ENCODE results near the gene CXCL11. TPM values are rescaled to one million over a fixed set of nuclear protein-coding genes. Genes with fewer than 3 reads are reported as not detected.
"Not testable (repeated sequence)": the region's sequence is repeated elsewhere in the genome, so short reads cannot be mapped to it uniquely, and the experiment has no call there.

The CXCL11 gene
- total RNA-seq, 4 donors from 2014 or later = not detected

DNA sequence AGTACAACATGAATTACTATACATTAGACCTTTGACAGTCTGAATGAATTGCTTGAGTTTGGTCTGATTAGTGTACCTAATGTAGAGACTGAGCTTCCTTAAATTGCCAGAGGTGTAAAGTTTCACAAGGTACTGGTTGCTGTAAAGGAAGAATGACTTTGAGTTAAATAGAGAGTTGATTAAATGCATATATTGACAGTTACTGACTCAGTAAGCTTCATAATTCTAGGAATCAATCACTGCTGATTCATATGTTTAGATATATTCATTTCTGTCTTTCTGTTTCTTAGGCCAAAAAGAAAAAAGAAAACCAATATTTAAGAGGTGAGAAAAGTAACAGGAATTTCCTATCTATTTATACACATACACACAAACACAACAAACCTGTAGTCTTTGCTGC, 22.4 kb upstream of the CXCL11 start:
- Histone ChIP-seq H3K4me1 (no peaks in the 10 kb centered on the region), H3K4me3 (no peak overlapping the region), H3K27me3 (peaks cover 0 to 10% (median 4%) of the 10 kb centered on the region in 4 donors), H3K27ac (replicated peaks in 1 of 4) (no peak overlapping the region), H3K36me3 (no peaks in the 10 kb centered on the region), H3K9me3 (no peaks in the 10 kb centered on the region)
- TF ChIP-seq, protein P1, sequence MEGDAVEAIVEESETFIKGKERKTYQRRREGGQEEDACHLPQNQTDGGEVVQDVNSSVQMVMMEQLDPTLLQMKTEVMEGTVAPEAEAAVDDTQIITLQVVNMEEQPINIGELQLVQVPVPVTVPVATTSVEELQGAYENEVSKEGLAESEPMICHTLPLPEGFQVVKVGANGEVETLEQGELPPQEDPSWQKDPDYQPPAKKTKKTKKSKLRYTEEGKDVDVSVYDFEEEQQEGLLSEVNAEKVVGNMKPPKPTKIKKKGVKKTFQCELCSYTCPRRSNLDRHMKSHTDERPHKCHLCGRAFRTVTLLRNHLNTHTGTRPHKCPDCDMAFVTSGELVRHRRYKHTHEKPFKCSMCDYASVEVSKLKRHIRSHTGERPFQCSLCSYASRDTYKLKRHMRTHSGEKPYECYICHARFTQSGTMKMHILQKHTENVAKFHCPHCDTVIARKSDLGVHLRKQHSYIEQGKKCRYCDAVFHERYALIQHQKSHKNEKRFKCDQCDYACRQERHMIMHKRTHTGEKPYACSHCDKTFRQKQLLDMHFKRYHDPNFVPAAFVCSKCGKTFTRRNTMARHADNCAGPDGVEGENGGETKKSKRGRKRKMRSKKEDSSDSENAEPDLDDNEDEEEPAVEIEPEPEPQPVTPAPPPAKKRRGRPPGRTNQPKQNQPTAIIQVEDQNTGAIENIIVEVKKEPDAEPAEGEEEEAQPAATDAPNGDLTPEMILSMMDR (IDR thresholded peaks at IDR 0.05) = no peak
- TF ChIP-seq POLR2A (IDR thresholded peaks at IDR 0.05; ENCODE audit: low read depth) (no peak), POLR2AphosphoS5 (IDR thresholded peaks at IDR 0.05) (no peak), EP300 (IDR thresholded peaks at IDR 0.05) (no peak)
- intact Hi-C loops (cut with DNase I) = no loop called here
- no peak for DNase-seq (ENCODE audit: extremely low spot score)

GRCh38 chr4:76055421-76055820, 19.6 kb upstream of the CXCL11 start:
- Histone ChIP-seq H3K4me1 (no peaks in the 10 kb centered on the region), H3K27me3 (peaks cover 0 to 15% (median 4%) of the 10 kb centered on the region in 4 donors), H3K36me3 (no peaks in the 10 kb centered on the region), H3K27ac (replicated peaks in 1 of 4) (no peak overlapping the region), H3K4me3 (no peak overlapping the region), H3K9me3 (no peaks in the 10 kb centered on the region)
- TF ChIP-seq POLR2AphosphoS5 (IDR thresholded peaks at IDR 0.05) (no peak), POLR2A (IDR thresholded peaks at IDR 0.05; ENCODE audit: low read depth) (no peak), EP300 (IDR thresholded peaks at IDR 0.05) (no peak)
- TF ChIP-seq, protein P1 (IDR thresholded peaks at IDR 0.05) = no peak
- DNase-seq (ENCODE audit: extremely low spot score) = no peak
- intact Hi-C loops (cut with DNase I) = no loop called here
- WGBS = 55% methylated on average over 2 of the region's 2 CpGs

DNA sequence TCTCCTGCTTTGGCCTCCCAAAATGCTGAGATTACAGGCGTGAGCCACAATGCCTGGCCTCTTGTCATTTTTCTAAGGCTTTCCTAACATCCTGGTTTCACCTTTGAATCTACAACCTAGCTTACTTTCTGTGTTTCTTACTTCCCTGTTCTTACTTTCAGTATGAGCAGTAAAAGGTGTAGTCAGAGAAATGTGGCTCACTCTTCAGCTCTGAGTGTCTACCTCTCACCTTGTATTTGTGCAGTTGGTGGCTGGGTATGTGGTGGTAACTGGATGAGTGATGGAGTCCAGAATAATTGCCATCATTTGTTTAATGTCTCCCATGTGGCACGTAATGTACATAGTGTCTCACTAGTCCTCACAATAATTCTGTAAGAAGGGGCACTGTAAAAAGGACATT, 19.1 kb upstream of the CXCL11 start:
- Histone ChIP-seq H3K4me1 (no peaks in the 10 kb centered on the region), H3K4me3 (no peak overlapping the region), H3K27me3 (peaks cover 0 to 15% (median 4%) of the 10 kb centered on the region in 4 donors), H3K9me3 (no peaks in the 10 kb centered on the region), H3K36me3 (no peaks in the 10 kb centered on the region), H3K27ac (replicated peaks in 1 of 4) (no peak overlapping the region)
- 83% methylated on average over 2 of the region's 2 CpGs for WGBS
- intact Hi-C loops (cut with DNase I) = no loop called here
- TF ChIP-seq, protein P1 (IDR thresholded peaks at IDR 0.05) = no peak
- TF ChIP-seq EP300 (IDR thresholded peaks at IDR 0.05) (no peak), POLR2A (IDR thresholded peaks at IDR 0.05; ENCODE audit: low read depth) (no peak), POLR2AphosphoS5 (IDR thresholded peaks at IDR 0.05) (no peak)
- no peak for DNase-seq (ENCODE audit: extremely low spot score)

DNA sequence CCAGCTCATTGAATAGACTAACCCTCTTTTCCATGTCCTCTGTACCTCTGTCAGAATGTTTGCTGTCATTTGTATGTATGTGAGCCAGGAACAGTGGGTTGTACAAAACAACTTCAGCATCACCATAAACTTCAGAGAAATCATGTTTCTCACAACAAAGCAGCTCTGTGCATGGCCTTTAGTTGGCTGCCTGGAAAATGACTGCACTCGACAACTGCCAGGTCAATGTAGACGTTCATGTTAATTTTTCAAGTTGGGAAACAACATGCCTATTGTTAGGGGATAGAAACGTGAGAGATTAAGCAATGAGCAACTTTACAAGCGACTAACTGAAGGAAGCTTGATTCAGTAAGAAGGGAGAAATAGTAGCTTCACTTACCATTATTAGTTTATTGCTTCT, 17.9 kb upstream of the CXCL11 start:
- TF ChIP-seq EP300 (IDR thresholded peaks at IDR 0.05) = no peak
- TF ChIP-seq POLR2A (IDR thresholded peaks at IDR 0.05; ENCODE audit: low read depth) = no peak
- TF ChIP-seq, protein P1 (IDR thresholded peaks at IDR 0.05) = no peak
- TF ChIP-seq POLR2AphosphoS5 (IDR thresholded peaks at IDR 0.05) = no peak
- WGBS = 29% methylated on average over 4 of the region's 4 CpGs
- no peaks in the 10 kb centered on the region for H3K4me1 ChIP-seq
- no peak overlapping the region for H3K4me3 ChIP-seq
- H3K27me3 ChIP-seq = peaks cover 0 to 15% (median 4%) of the 10 kb centered on the region in 4 donors
- H3K27ac ChIP-seq (replicated peaks in 1 of 4) = no peak overlapping the region
- intact Hi-C loops (cut with DNase I) = no loop called here
- no peaks in the 10 kb centered on the region for H3K36me3 ChIP-seq
- no peak for DNase-seq (ENCODE audit: extremely low spot score)
- no peaks in the 10 kb centered on the region for H3K9me3 ChIP-seq

- H3K9me3 ChIP-seq; DNase-seq (ENCODE audit: extremely low spot score); H3K4me1 ChIP-seq; H3K36me3 ChIP-seq; H3K27ac ChIP-seq (replicated peaks in 1 of 4); intact Hi-C loops (cut with DNase I); H3K4me3 ChIP-seq: not testable (repeated sequence)
- H3K27me3 ChIP-seq = peaks cover 0 to 11% (median 4%) of the 10 kb centered on the region in 4 donors
- 96% methylated on average over 7 of the region's 27 CpGs for WGBS
These were observed 14.7 kb upstream of the CXCL11 start for GRCh38 chr4:76050560-76051050.

DNA sequence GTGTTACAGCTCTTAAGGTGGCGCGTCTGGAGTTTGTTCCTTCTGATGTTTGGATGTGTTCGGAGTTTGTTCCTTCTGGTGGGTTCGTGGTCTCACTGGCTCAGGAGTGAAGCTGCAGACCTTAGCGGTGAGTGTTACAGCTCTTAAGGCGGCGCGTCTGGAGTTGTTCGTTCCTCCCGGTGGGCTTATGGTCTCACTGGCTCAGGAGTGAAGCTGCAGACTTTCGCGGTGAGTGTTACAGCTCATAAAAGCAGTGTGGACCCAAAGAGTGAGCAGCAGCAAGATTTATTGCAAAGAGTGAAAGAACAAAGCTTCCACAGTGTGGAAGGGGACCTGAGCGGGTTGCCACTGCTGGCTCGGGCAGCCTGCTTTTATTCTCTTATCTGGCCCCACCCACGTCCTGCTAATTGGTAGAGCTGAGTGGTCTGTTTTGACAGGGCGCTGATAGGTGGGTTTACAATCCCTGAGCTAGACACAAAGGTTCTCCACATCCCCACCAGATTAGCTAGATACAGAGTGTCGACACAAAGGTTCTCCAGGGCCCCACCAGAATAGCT, 14.1 kb upstream of the CXCL11 start:
- H3K9me3 ChIP-seq; DNase-seq (ENCODE audit: extremely low spot score); H3K4me3 ChIP-seq; H3K27ac ChIP-seq (replicated peaks in 1 of 4); H3K4me1 ChIP-seq; H3K36me3 ChIP-seq; intact Hi-C loops (cut with DNase I): not testable (repeated sequence)
- WGBS = 93% methylated on average over 13 of the region's 17 CpGs
- peaks cover 0 to 11% (median 2%) of the 10 kb centered on the region in 4 donors for H3K27me3 ChIP-seq

GRCh38 chr4:76044686-76045085, 8.8 kb upstream of the CXCL11 start:
- H3K27ac ChIP-seq (replicated peaks in 1 of 4); H3K9me3 ChIP-seq; H3K36me3 ChIP-seq; H3K27me3 ChIP-seq; H3K4me3 ChIP-seq; intact Hi-C loops (cut with DNase I); H3K4me1 ChIP-seq; DNase-seq (ENCODE audit: extremely low spot score): not testable (repeated sequence)
- 85% methylated on average over 4 of the region's 4 CpGs for WGBS

DNA sequence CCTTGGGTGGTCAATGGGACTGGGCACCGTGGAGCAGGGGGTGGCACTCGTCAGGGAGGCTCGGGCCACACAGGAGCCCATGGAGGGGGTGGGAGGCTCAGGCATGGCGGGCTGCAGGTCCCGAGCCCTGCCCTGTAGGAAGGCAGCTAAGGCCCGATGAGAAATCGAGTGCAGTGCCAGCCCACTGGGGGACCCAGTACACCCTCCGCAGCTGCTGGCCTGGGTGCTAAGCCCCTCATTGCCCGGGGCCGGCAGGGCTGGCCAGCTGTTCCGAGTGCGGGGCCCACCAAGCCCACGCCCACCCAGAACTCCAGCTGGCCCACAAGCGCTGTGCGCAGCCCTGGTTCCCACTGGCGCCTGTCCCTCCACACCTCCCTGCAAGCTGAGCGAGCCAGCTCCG, 7.4 kb upstream of the CXCL11 start:
- intact Hi-C loops (cut with DNase I); H3K36me3 ChIP-seq; H3K9me3 ChIP-seq; H3K4me1 ChIP-seq; DNase-seq (ENCODE audit: extremely low spot score); H3K27me3 ChIP-seq; H3K27ac ChIP-seq (replicated peaks in 1 of 4); H3K4me3 ChIP-seq: not testable (repeated sequence)
- 99% methylated on average over 11 of the region's 18 CpGs for WGBS
